Measurements from ENCODE around the gene ULK1.

DNA sequence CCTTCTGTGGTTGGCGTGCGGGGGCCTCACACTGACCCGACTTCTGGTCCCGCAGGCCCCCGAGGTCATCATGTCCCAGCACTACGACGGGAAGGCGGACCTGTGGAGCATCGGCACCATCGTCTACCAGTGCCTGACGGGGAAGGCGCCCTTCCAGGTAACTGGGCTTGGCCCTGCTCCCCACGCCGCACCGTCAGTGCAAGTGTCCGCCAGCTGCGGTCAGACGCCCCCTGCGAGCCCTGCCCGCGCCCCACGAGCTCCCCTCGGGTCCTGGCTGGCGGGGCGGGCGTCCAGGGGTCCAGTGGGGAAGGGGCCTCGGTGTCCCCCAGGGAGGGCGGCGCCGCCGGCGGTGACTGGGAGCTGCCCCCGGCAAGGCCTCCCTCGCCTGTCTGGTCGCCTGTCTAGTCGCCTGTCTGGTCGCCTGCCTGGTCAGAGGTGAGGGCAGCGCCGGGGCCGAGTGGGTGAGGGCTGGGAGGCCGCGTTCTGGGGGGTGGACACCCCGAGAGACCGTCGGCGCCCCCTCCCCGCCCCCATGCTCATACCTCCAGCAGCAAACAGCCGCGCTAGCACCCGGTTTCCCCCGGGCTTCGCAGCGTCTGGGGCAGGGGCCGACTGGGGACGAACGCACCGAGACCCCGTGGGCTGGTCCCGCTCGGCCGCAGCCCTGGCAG lies 14.8 kb downstream of the ULK1 start:
- TF ChIP-seq, protein P1, sequence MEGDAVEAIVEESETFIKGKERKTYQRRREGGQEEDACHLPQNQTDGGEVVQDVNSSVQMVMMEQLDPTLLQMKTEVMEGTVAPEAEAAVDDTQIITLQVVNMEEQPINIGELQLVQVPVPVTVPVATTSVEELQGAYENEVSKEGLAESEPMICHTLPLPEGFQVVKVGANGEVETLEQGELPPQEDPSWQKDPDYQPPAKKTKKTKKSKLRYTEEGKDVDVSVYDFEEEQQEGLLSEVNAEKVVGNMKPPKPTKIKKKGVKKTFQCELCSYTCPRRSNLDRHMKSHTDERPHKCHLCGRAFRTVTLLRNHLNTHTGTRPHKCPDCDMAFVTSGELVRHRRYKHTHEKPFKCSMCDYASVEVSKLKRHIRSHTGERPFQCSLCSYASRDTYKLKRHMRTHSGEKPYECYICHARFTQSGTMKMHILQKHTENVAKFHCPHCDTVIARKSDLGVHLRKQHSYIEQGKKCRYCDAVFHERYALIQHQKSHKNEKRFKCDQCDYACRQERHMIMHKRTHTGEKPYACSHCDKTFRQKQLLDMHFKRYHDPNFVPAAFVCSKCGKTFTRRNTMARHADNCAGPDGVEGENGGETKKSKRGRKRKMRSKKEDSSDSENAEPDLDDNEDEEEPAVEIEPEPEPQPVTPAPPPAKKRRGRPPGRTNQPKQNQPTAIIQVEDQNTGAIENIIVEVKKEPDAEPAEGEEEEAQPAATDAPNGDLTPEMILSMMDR (IDR thresholded peaks at IDR 0.05) = no peak
- no peak for TF ChIP-seq POLR2A (IDR thresholded peaks at IDR 0.05)

Measured in esophagus squamous epithelium (tissue), 4 donors.